Stomach smooth muscle (tissue), 2 donors: ENCODE results near the gene PTPRCAP.

ENCODE experiments used
- H3K27ac ChIP-seq: one replicate; pipeline ENCODE4 v1.7.0; 2013; ENCODE audit warnings: mild to moderate bottlenecking, low read length, inconsistent platforms
- H3K27me3 ChIP-seq, 2 donors: one replicate each; pipeline ENCODE4 v1.7.0; 2013; ENCODE audit warnings: low read length in 2 of 2; ENCODE audit not compliant: insufficient read depth in 2 of 2, control insufficient read depth in 1 of 2
- H3K36me3 ChIP-seq, 2 donors: one replicate each; pipeline ENCODE4 v1.7.0; 2013; ENCODE audit warnings: low read length in 2 of 2; ENCODE audit not compliant: control insufficient read depth in 2 of 2, insufficient read depth in 2 of 2
- H3K4me1 ChIP-seq: one replicate; pipeline ENCODE4 v1.7.0; 2013; ENCODE audit warnings: low read length; ENCODE audit not compliant: control insufficient read depth, insufficient read depth
- H3K4me3 ChIP-seq, 2 donors: one replicate each; pipeline ENCODE4 v1.7.0; 2013; ENCODE audit warnings: low read length in 2 of 2
- H3K9ac ChIP-seq, 2 donors: one replicate each; pipeline ENCODE4 v1.7.0; 2013; ENCODE audit warnings: low read length in 2 of 2, mild to moderate bottlenecking in 1 of 2
- H3K9me3 ChIP-seq, 2 donors: one replicate each; pipeline ENCODE4 v1.7.0; 2013; ENCODE audit warnings: low read length in 2 of 2; ENCODE audit not compliant: control insufficient read depth in 2 of 2
- donor health status: healthy.
- donor health status: Pancreatic carcinoma.

The PTPRCAP gene

GRCh38 chr11:67464411-67465188 is 27.1 kb upstream of the PTPRCAP start:
- H3K9me3 ChIP-seq = no peaks in the 10 kb centered on the region
- peak overlapping the region; percentile 77 to 79 for H3K4me3 ChIP-seq
- H3K9ac ChIP-seq = peak overlapping the region; percentile 72 to 84
- peak overlapping the region; percentile 90 for H3K27ac ChIP-seq
- H3K36me3 ChIP-seq = no peaks in the 10 kb centered on the region
- no peaks in the 10 kb centered on the region for H3K27me3 ChIP-seq
- H3K4me1 ChIP-seq = peaks cover 37% of the 10 kb centered on the region

- H3K4me1 ChIP-seq = peaks cover 35% of the 10 kb centered on the region
- H3K9ac ChIP-seq = peak overlapping the region; percentile 72 to 84
- H3K4me3 ChIP-seq = peak overlapping the region; percentile 77 to 79
- H3K27me3 ChIP-seq = no peaks in the 10 kb centered on the region
- H3K36me3 ChIP-seq = no peaks in the 10 kb centered on the region
- H3K9me3 ChIP-seq = no peaks in the 10 kb centered on the region
- peak overlapping the region; percentile 90 for H3K27ac ChIP-seq
Measured at GRCh38 chr11:67463680-67464410, 26.4 kb upstream of the PTPRCAP start.

DNA sequence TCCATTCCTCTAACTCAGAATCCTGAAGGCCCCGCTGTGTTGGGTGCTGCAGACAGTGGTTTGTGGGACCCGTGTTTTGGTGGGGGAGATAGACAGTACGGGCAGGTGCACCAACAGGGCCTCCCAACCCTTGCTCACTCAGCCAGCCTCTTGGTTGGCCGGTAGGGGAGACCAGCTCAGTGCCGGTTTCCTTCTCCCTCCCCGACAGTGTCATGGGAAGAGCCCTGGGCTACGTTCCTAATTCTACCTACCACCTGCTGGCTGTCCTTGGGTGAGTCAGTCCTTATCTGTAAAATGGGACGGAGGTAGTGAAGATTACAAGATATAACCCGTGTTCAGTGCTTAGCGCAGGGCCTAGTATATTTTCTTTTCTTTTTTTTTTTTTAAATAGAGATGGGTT is 25.7 kb upstream of the PTPRCAP start:
- Histone ChIP-seq H3K9me3 (no peaks in the 10 kb centered on the region), H3K27me3 (no peaks in the 10 kb centered on the region), H3K9ac (no peak overlapping the region), H3K36me3 (no peaks in the 10 kb centered on the region), H3K27ac (no peak overlapping the region), H3K4me1 (peaks cover 30% of the 10 kb centered on the region), H3K4me3 (no peak overlapping the region)

- H3K4me1 ChIP-seq = no peaks in the 10 kb centered on the region
Measured at GRCh38 chr11:67458266-67458665, 20.8 kb upstream of the PTPRCAP start.

DNA sequence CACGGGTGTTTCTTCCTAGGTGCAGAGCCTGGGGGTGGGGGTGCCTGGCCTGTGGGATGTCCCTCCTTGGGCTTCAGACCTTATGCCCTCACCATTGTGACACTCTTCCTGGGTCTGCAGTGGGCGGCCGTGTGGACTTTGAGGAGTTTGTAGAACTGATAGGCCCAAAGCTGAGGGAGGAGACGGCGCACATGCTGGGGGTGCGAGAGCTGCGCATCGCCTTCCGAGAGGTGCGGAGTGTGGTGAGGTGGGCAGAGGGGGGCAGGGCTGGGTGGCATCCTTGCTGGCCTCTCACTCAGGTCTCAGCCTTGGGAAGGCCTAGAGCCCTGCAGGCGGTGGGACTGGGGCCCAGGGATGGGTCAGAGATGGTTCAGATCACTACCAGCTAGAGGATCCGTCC is 20.0 kb upstream of the PTPRCAP start:
- Histone ChIP-seq H3K9ac (no peak overlapping the region), H3K27me3 (no peaks in the 10 kb centered on the region), H3K4me1 (no peaks in the 10 kb centered on the region), H3K4me3 (no peak overlapping the region), H3K9me3 (no peaks in the 10 kb centered on the region), H3K36me3 (no peaks in the 10 kb centered on the region), H3K27ac (no peak overlapping the region)

More at GRCh38 chr11:67458266-67458665, 20.8 kb upstream of the PTPRCAP start:
- Histone ChIP-seq H3K4me3 (no peak overlapping the region), H3K27ac (no peak overlapping the region), H3K9ac (no peak overlapping the region), H3K27me3 (no peaks in the 10 kb centered on the region), H3K9me3 (no peaks in the 10 kb centered on the region), H3K36me3 (no peaks in the 10 kb centered on the region)

- H3K4me3 ChIP-seq = no peak overlapping the region
- no peak overlapping the region for H3K27ac ChIP-seq
- H3K9ac ChIP-seq = no peak overlapping the region
- H3K36me3 ChIP-seq = no peaks in the 10 kb centered on the region
- H3K9me3 ChIP-seq = no peaks in the 10 kb centered on the region
- no peaks in the 10 kb centered on the region for H3K27me3 ChIP-seq
- H3K4me1 ChIP-seq = no peaks in the 10 kb centered on the region
Measured at GRCh38 chr11:67456068-67456705, 18.7 kb upstream of the PTPRCAP start.

DNA sequence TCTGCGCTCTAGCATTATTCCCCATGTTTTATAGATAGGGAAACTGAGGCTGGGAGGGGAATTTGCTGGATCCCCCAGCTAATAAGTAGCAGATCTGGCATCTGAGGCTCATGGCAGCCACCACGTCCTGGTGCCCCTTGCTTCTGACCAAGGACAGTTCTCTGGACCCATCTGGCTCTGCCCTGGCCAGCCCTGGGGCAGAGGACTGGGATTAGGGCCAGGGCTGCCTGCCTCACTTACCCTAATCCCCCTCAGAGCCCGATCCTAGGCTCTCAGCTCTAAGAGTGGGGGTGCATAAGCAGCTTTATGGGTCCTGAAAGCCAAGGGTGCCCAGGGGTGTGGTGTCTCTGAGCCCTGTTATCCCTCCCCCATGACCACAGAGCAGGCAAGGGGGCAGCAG is 17.6 kb upstream of the PTPRCAP start, which contains the start of gene CABP4:
Gene CABP4, plus strand, starts transcription at position 301 of the 400 bp plus-strand sequence. Its CDS starts 70 bp downstream, at position 371.
- H3K4me1 ChIP-seq = no peaks in the 10 kb centered on the region
- H3K9ac ChIP-seq = no peak within 1 kb of the TSS
- no peaks in the 10 kb centered on the region for H3K27me3 ChIP-seq
- H3K9me3 ChIP-seq = no peaks in the 10 kb centered on the region
- no peak within 1 kb of the TSS for H3K4me3 ChIP-seq
- H3K27ac ChIP-seq = no peak within 1 kb of the TSS
- H3K36me3 ChIP-seq = no peaks in the 10 kb centered on the region

- Histone ChIP-seq H3K27ac (no peak overlapping the region), H3K27me3 (no peaks in the 10 kb centered on the region), H3K4me3 (no peak overlapping the region), H3K9me3 (no peaks in the 10 kb centered on the region), H3K4me1 (no peaks in the 10 kb centered on the region), H3K9ac (no peak overlapping the region), H3K36me3 (no peaks in the 10 kb centered on the region)
Measured at GRCh38 chr11:67453816-67454732, 16.6 kb upstream of the PTPRCAP start.

GRCh38 chr11:67452141-67452952 is 14.9 kb upstream of the PTPRCAP start, which contains the start of gene GPR152:
TSS of gene GPR152 (minus strand) at chr11:67452729. CDS start at chr11:67452724, 5 bp downstream.
- H3K27me3 ChIP-seq = no peaks in the 10 kb centered on the region
- no peaks in the 10 kb centered on the region for H3K36me3 ChIP-seq
- H3K27ac ChIP-seq = no peak within 1 kb of the TSS
- no peak within 1 kb of the TSS for H3K4me3 ChIP-seq
- H3K9ac ChIP-seq = no peak within 1 kb of the TSS
- H3K4me1 ChIP-seq = no peaks in the 10 kb centered on the region
- no peaks in the 10 kb centered on the region for H3K9me3 ChIP-seq
